A549 (cell line): ENCODE measurements around the gene NARS2.

Source experiments
- BHLHE40 ChIP-seq: IDR thresholded peaks from 2 replicates; pipeline ENCODE4 v1.6.1; 2012; ENCODE audit warnings: low read depth, low read length, inconsistent platforms
- CBX2 ChIP-seq: fragments of 200-600 bp; sonication (generic); IDR thresholded peaks from 2 replicates; pipeline ENCODE4 v1.6.1; 2016; ENCODE audit warnings: low read depth, mild to moderate bottlenecking, borderline replicate concordance
- CHD2 ChIP-seq: fragments of 150-350 bp; IDR thresholded peaks from 2 replicates; pipeline ENCODE4 v1.6.1; 2014; ENCODE audit warnings: low read length; ENCODE audit not compliant: partially characterized antibody
- CTCF ChIP-seq: fragments of >200 bp; sonication (Bioruptor Twin); formaldehyde crosslinking; IDR thresholded peaks from 3 replicates; pipeline ENCODE4 v1.5.1; 2016
- MAFK ChIP-seq: fragments of 450-650 bp; IDR thresholded peaks from 2 replicates; pipeline ENCODE4 v1.6.1; 2014; ENCODE audit not compliant: partially characterized antibody
- MAX ChIP-seq: IDR thresholded peaks from 2 replicates; pipeline ENCODE4 v1.6.1; 2012
- PHF8 ChIP-seq: fragments of 200-600 bp; sonication (generic); IDR thresholded peaks from 2 replicates; pipeline ENCODE4 v1.6.1; 2016; ENCODE audit warnings: low read depth, mild to moderate bottlenecking, antibody characterized with exemption, moderate library complexity, borderline replicate concordance
- POLR2A ChIP-seq: IDR thresholded peaks from 2 replicates; pipeline ENCODE4 v1.6.1; 2012; ENCODE audit warnings: mild to moderate bottlenecking, low read length
- RAD21 ChIP-seq, 2 experiments: fragments of >200 bp in 1 of 2; sonication (Bioruptor Twin) in 1 of 2; formaldehyde crosslinking in 1 of 2; IDR thresholded peaks in 1 of 2; conservative IDR thresholded peaks in 1 of 2; 2 replicates in 1 of 2; 3 replicates in 1 of 2; pipeline ENCODE4 v1.6.1; 2012 to 2018; ENCODE audit warnings: inconsistent platforms in 1 of 2

- TF ChIP-seq MAX (no peak), PHF8 (no peak), POLR2A (no peak), BHLHE40 (no peak), CHD2 (no peak), CBX2 (no peak), MAFK (no peak), CTCF (no peak), RAD21 (conservative IDR thresholded peaks at IDR 0.05 in 1 of 2, IDR thresholded peaks at IDR 0.05 in 1 of 2) (no peak)
These were observed 153.9 kb downstream of the NARS2 start for GRCh38 chr11:78420796-78421209.
